ENCODE data around the gene EIF1AD.

The EIF1AD gene

GRCh38 chr11:65962141-65962564 lies 39.8 kb downstream of the EIF1AD start:
- no peak for DNase-seq (ENCODE audit: low spot score)
- peak overlapping the region; percentile 100 for H3K4me3 ChIP-seq
- peak overlapping the region; percentile 86 to 96 for H3K27ac ChIP-seq
- no peak for TF ChIP-seq CTCF (IDR thresholded peaks at IDR 0.05)

- H3K27ac ChIP-seq = peak within 1 kb of the TSS; percentile 86 to 96
- peak within 1 kb of the TSS; percentile 100 for H3K4me3 ChIP-seq
- no peak for TF ChIP-seq CTCF (IDR thresholded peaks at IDR 0.05)
- DNase-seq (ENCODE audit: low spot score) = peak; percentile 98
Measured at GRCh38 chr11:65961267-65962140, 40.5 kb downstream of the EIF1AD start, which contains the start of gene SART1. Gene SART1, plus strand, starts transcription at chr11:65961734. Its CDS starts 47 bp downstream, at chr11:65961781.

GRCh38 chr11:65960824-65961266 lies 41.1 kb downstream of the EIF1AD start:
- H3K4me3 ChIP-seq = peak overlapping the region; percentile 100
- H3K27ac ChIP-seq = peak overlapping the region; percentile 86 to 96
- no peak for DNase-seq (ENCODE audit: low spot score)
- no peak for TF ChIP-seq CTCF (IDR thresholded peaks at IDR 0.05)

GRCh38 chr11:65958774-65959420 lies 43.1 kb downstream of the EIF1AD start:
- Histone ChIP-seq H3K4me3 (no peak overlapping the region), H3K27ac (no peak overlapping the region)
- no peak for TF ChIP-seq CTCF (IDR thresholded peaks at IDR 0.05)
- DNase-seq (ENCODE audit: low spot score) = no peak

GRCh38 chr11:65958291-65958690 lies 43.7 kb downstream of the EIF1AD start:
- DNase-seq (ENCODE audit: low spot score) = no peak

GRCh38 chr11:65954771-65955170 lies 47.2 kb downstream of the EIF1AD start:
- no peak overlapping the region for H3K27ac ChIP-seq
- no peak for DNase-seq (ENCODE audit: low spot score)
- no peak for TF ChIP-seq CTCF (IDR thresholded peaks at IDR 0.05)
- H3K4me3 ChIP-seq = no peak overlapping the region

More at GRCh38 chr11:65958291-65958690, 43.7 kb downstream of the EIF1AD start:
- Histone ChIP-seq H3K27ac (no peak overlapping the region), H3K4me3 (no peak overlapping the region)
- TF ChIP-seq CTCF (IDR thresholded peaks at IDR 0.05) = no peak
